GM12892 (cell line): ENCODE measurements around the gene TPRG1L.

Experiments
- DNase-seq: peaks from one replicate; pipeline ENCODE4 v3.0.0; 2011; ENCODE audit not compliant: insufficient read length
- FAIRE-seq: peaks from 2 replicates; lab custom pipeline; 2011; peaks lifted over from hg19 to GRCh38; lab: Jason Lieb, UNC
- POLR2A ChIP-seq: IDR thresholded peaks from 2 replicates; pipeline ENCODE4 v1.6.1; 2011; ENCODE audit warnings: low read depth, low read length, control low read depth
- POLR2AphosphoS5 ChIP-seq: IDR thresholded peaks from 2 replicates; pipeline ENCODE4 v1.6.1; 2011; ENCODE audit warnings: low read depth, low read length, control low read depth
- TAF1 ChIP-seq: IDR thresholded peaks from 2 replicates; pipeline ENCODE4 v1.6.1; 2011; ENCODE audit warnings: low read depth, mild to moderate bottlenecking, control low read depth, low read length, borderline replicate concordance

Gene TPRG1L

GRCh38 chr1:3596663-3597598 is 27.9 kb upstream of the TPRG1L start:
- DNase-seq (no peak), FAIRE-seq (no peak)
- no peak for TF ChIP-seq POLR2AphosphoS5
- no peak for TF ChIP-seq POLR2A
- TF ChIP-seq TAF1 = no peak

- DNase-seq (no peak), FAIRE-seq (no peak)
- no peak for TF ChIP-seq POLR2AphosphoS5
Measured at GRCh38 chr1:3597599-3597964, 27.2 kb upstream of the TPRG1L start.

GRCh38 chr1:3598051-3598491 is 26.7 kb upstream of the TPRG1L start:
- DNase-seq (no peak), FAIRE-seq (no peak)
- TF ChIP-seq TAF1 = no peak
- no peak for TF ChIP-seq POLR2A
- TF ChIP-seq POLR2AphosphoS5 = no peak

GRCh38 chr1:3598522-3599285 is 26.1 kb upstream of the TPRG1L start:
- TF ChIP-seq POLR2AphosphoS5 (no peak), POLR2A (no peak), TAF1 (no peak)
- no peak for FAIRE-seq
- no peak for DNase-seq

- no peak for TF ChIP-seq TAF1
- TF ChIP-seq POLR2A = no peak
- no peak for TF ChIP-seq POLR2AphosphoS5
- FAIRE-seq (no peak), DNase-seq (no peak)
Measured at GRCh38 chr1:3599286-3599811, 25.5 kb upstream of the TPRG1L start.

GRCh38 chr1:3599816-3600215 is 25.0 kb upstream of the TPRG1L start:
- DNase-seq (no peak), FAIRE-seq (no peak)
- TF ChIP-seq TAF1 (no peak), POLR2A (no peak), POLR2AphosphoS5 (no peak)

GRCh38 chr1:3600354-3600753 is 24.5 kb upstream of the TPRG1L start:
- TF ChIP-seq POLR2AphosphoS5 (no peak), TAF1 (no peak), POLR2A (no peak)
- DNase-seq (no peak), FAIRE-seq (no peak)

GRCh38 chr1:3601743-3602142 is 23.1 kb upstream of the TPRG1L start:
- DNase-seq (no peak), FAIRE-seq (no peak)
- TF ChIP-seq POLR2A = no peak
- TF ChIP-seq POLR2AphosphoS5 = no peak
- no peak for TF ChIP-seq TAF1

GRCh38 chr1:3602375-3602774 is 22.4 kb upstream of the TPRG1L start:
- DNase-seq (no peak), FAIRE-seq (no peak)
- TF ChIP-seq POLR2A (no peak), TAF1 (no peak), POLR2AphosphoS5 (no peak)

GRCh38 chr1:3603156-3603555 is 21.7 kb upstream of the TPRG1L start:
- TF ChIP-seq TAF1 (no peak), POLR2AphosphoS5 (no peak), POLR2A (no peak)
- FAIRE-seq (no peak), DNase-seq (no peak)
